HG03108 (cell line): ENCODE measurements around the gene C11orf24.

ENCODE experiments used
- ATAC-seq: cut with Tn5 transposase; IDR thresholded peaks from one replicate; pipeline ENCODE4 v1.9.1; 2021; ENCODE audit warnings: moderate library complexity; ENCODE audit not compliant: unreplicated experiment

The C11orf24 gene

GRCh38 chr11:68271781-68272608, at the start of gene C11orf24:
TSS of gene C11orf24 (minus strand) at chr11:68271973. CDS start at chr11:68263767, 8,206 bp downstream.
- ATAC-seq, result peak; percentile 75

- no peak for ATAC-seq
These were observed 45.5 kb upstream of the C11orf24 start for GRCh38 chr11:68317147-68317785.

GRCh38 chr11:68315171-68315920, 43.6 kb upstream of the C11orf24 start:
- ATAC-seq, result no peak

DNA sequence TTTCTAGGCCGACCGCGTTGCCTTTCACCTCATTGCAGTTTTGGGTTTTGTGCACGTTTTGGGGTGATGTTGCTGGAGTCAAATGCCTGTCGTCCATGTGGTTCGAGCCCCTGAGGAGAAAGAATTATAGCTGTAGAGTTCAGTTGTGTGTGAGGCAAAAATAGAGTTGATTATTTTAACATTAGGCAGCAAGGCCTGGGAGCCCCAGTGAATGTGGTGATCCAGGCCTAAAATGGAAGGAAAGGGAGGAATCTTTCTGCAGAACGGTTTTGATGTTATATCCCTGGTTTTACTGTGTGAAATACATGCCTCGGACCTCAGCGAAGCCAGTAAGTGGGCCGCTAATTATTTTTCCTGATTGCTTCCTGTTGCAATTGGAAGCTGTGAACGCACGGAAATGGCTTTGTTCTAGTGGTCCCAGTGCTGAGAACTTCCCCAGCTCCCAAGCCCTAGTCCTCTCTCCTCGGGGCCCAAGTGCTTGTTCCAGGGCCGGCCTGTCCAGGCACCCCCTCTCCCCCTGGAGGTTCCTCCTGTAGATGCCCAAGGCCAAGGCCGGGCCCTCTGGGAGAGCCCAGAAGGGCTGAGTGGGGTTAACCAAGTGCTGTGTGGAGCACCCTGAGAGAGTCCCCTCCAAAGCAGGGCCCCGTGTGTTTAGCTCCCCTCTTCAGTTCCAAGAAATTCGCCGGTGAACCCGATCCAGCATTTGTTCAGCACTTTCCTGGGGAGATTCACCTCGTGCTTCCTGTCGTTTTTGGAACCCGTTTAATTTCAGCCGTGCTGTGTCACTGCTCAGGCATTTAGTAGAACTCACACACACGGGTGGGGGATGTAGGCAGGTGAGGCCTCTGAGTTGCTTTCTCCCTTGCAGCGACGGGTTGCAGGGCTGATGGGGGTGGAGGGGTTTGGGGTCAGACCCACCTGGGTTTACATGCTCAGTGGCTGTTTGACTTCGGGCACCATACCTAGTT, 42.7 kb upstream of the C11orf24 start:
- ATAC-seq, result no peak

GRCh38 chr11:68313574-68314202, 41.9 kb upstream of the C11orf24 start:
- ATAC-seq, result no peak

GRCh38 chr11:68312780-68313573, 41.2 kb upstream of the C11orf24 start:
- ATAC-seq, result no peak

GRCh38 chr11:68312117-68312779, 40.5 kb upstream of the C11orf24 start, which contains the start of gene LRP5:
TSS of gene LRP5 (plus strand) at chr11:68312591. CDS start at chr11:68312715, 124 bp downstream.
- ATAC-seq, result no peak

DNA sequence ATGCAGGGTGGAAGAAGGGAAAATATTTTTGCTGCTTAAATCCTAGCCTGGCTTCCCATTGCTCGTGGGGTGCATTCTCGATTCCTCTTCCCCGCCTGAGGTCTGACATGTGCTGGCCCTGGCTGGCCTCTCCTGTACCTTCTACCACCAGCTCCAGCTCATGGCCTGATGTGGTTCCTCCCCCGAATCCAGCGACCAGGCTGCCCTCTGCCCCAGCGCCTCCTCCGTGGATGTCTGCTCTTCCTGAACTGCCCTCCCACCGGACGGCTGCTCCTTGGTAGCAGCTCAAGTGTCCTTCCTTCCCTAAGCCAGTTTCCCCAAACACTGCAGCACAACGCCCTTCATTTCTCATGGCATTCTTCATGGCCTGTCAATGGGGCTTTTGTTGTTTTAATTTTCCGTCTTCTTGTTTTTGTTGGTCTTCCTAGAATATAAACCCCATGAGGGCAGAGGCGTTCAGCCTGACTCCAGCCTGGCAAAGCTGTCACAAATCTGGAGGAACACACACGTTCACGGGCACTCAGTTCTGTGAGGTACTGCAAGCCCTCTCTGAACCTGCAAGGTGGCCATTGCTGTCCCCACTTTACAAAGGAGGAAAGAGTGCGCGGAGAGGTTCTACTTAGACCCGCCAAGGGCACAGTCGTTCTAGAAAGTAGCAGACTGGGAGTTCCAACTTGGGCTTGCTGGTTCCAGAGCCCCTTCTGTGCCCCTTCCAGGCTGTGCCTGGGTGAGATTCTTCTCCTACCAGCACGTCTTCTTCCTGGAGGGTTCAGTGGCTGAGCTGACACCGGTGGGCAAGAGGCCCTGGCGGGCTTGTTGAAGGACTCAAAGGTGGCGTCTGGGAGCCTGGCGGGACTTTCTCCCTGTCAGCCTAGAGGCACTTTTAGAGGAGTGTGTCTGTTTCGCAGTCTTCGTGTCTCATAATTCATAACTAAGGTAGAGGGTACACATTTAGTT, 39.7 kb upstream of the C11orf24 start:
- ATAC-seq, result no peak

DNA sequence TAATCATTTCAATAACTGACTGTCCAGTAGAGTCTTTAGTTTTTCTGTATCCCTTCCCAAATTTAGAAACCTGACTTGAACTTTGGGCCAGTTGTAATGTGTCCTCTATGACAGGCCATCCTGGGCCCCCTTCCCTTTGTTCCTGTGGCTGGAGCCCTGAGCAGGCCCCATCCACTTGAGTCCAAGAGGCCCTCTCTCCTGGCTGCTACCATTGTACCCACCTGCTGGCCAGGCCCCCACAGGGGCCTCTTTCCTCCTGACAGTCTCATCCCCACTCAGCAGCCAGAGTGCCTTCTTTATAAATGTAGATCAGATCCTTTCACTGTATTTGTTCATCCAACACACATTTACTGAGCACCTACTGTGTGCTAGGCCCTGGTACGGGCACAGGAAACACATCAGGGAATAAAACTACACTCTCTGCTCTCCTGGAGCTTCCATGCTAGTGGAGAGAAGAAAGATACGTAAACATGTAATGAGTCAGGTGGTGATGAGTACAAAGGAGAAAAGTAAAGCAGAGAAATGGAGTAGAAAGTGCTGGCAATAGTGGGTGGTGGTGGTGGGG, 37.9 kb upstream of the C11orf24 start:
- no peak for ATAC-seq

GRCh38 chr11:68308068-68308467, 36.3 kb upstream of the C11orf24 start:
- no peak for ATAC-seq

DNA sequence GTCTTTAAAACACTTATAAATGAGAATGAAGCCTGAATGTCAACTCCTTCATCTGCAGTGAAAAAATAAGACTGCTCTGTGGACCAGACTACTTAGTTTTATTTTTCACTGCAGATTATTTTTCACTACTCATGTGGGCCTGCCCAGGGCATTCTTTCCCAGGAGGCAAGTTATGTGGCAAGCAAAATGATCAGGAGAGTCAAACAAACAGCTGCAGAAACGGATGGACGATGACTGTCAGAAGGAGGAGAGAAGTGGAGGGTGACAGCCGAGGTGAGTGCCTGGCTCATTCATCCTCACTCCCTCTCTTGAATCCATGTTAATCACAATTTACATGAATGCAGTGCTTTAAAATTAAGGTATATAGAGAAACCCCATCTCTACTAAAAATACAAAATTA, 34.9 kb upstream of the C11orf24 start:
- ATAC-seq, result no peak

GRCh38 chr11:68303982-68304780, 32.4 kb upstream of the C11orf24 start:
- ATAC-seq, result no peak

- ATAC-seq, result no peak
These were observed 31.3 kb upstream of the C11orf24 start for GRCh38 chr11:68303083-68303482.

- ATAC-seq, result no peak
These were observed 30.9 kb upstream of the C11orf24 start for GRCh38 chr11:68302670-68303069.

- ATAC-seq, result no peak
These were observed 30.5 kb upstream of the C11orf24 start for GRCh38 chr11:68302256-68302655.

GRCh38 chr11:68300076-68300830, 28.5 kb upstream of the C11orf24 start:
- no peak for ATAC-seq
